LHCN-M2 (cell line): ENCODE data around the gene FRRS1L. TPM values are rescaled to one million over a fixed set of nuclear protein-coding genes. Genes with fewer than 3 reads are reported as not detected.
"Not testable (repeated sequence)": the region's sequence is repeated elsewhere in the genome, so short reads cannot be mapped to it uniquely, and the experiment has no call there.

Experiments used
- DNase-seq: peaks from one replicate; pipeline ENCODE4 v3.0.0-alpha.2; 2012; ENCODE audit warnings: low read depth
- total RNA-seq: library from RNA; depleted of rRNA; stranded (reverse); fragments of >200 nt; gene quantifications from 2 replicates; pipeline ENCODE4 v1.2.3, GENCODE V29; 2014

The FRRS1L gene
- total RNA-seq, 1 experiment from 2014 or later: under 0.01 TPM

- DNase-seq: no peak
These were observed 33.5 kb downstream of the FRRS1L start for GRCh38 chr9:109133533-109133932.

DNA sequence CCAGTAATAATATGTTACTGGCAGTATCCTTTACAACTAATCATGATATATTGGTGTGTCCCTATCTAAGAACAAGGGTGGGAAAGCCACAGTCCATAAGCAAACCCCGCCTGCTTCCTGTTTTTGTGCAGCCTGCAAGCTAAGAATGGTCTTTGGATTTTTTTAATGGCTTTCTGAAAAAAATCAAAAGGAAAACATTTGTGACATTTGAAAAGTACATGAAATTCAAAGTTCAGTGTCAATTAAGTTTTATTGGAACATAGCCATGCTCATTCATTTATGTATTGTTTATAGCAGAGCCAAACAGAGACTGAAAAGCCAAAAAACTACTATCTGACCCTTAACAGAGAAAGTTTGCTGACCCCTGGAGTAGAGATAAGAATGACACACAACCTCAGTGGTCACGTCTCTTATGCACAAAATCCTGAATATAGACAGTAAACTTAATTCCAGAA is 34.5 kb downstream of the FRRS1L start:
- no peak for DNase-seq

- no peak for DNase-seq
These were observed 37.4 kb downstream of the FRRS1L start for GRCh38 chr9:109129470-109130197.

DNA sequence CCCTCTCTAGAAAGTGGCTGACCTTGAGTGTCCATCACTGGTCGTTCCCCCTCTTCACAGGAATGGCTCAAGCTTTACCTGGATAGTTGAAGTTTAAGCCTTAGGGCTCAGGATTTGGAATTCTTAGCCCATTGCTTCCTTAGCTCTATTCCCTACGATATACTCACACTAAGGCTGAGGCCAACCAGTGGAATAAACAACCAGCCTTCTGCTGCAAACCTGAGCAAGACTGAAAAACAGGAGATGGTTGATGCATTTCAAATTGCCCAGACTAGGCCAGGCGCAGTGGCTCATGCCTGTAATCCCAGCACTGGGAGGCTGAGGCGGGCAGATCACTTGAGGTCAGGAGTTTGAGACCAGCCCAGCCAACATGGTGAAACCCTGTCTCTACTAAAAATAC is 40.4 kb downstream of the FRRS1L start:
- DNase-seq: not testable (repeated sequence)

DNA sequence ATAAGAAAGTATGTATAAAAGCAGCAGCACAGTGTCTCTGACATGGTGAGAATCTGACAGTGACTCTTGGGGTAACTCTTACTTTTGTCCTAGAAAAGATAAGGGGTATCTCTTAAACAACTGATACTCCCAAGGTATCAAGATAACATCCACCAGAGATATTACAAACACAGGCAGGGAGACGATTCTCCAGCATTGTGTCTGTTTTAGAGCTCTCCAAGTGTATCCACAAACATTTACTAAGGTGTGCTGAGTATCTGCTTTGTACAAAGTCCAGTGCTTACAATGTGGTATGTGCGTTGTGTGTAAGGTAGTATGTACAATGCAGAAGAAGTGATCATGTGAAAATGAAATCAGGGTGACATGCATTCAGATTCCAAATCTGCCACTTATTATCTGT is 42.9 kb downstream of the FRRS1L start:
- DNase-seq: no peak

- no peak for DNase-seq
These were observed 44.1 kb downstream of the FRRS1L start for GRCh38 chr9:109122726-109123621.

- no peak for DNase-seq
These were observed 45.7 kb downstream of the FRRS1L start for GRCh38 chr9:109121232-109121796.

DNA sequence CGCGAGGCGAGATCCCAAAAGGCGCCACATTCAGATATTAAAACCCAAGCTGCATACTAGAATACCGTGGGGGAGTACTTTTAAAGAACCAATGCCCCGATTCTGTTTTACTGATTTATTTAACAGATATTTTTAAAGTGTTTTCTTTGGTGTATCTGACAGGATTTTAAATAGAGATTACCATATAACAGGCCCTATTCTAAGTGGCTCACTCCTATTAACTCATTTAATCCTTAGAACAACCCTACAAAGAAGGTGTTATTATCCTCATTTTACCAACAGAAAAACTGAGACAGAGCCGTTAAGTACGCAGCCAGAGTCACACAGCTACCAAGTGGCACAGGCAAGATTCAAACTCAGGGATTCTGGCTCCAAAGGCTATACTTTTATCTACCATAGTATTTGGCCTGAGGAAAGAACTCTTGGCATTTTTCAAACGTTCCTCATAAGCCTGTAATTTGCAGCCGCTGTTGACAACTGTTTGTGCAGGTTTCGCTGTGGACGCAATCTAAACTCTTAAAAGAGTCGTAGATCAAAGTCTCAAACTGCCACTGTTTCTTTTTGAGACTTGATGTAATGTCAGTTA is 46.8 kb downstream of the FRRS1L start:
- DNase-seq: no peak

DNA sequence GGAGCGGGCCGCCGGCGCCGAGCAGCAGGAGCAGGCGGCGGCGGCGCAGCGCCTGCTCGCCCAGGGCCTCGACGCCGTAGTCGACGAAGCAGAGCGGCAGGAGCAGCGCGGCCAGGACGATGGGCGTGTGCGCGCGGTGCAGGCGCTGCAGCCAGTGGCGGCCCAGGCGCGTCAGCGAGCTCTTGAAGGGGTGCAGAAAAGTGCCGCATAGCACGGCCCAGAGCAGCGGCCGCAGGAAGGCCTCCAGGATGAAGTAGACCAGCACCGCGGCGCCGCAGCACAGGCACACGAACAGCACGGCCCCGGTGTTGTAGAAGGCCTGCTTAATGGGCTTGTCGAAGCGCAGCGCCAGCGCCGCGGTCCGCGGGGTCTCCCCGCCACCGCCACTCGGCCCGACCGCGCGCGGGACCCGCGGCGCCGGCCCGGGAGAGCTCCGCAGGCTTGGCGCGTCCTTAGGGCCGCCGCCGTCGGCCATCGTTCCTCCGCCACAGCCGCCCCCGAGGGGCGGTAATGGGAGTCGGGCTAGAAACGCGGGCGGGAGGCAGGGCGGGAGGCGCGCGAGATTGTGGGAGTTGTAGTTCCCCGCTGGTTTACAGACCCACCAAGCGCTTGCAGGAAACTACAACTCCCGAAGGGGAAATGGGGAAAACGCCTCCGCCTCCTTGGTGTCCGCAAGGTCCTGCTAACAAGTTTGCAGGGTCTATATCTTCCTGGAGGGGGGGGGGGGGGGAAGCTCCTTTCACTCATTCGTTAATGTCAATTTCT is 47.4 kb downstream of the FRRS1L start, which contains the start of gene TMEM245:
TSS of gene TMEM245 (minus strand) at position 509 of the 765 bp plus-strand sequence. CDS start at position 475, 34 bp downstream.
- peak; percentile 98 for DNase-seq

GRCh38 chr9:109118808-109119438 is 48.1 kb downstream of the FRRS1L start:
- peak; percentile 28 for DNase-seq

DNA sequence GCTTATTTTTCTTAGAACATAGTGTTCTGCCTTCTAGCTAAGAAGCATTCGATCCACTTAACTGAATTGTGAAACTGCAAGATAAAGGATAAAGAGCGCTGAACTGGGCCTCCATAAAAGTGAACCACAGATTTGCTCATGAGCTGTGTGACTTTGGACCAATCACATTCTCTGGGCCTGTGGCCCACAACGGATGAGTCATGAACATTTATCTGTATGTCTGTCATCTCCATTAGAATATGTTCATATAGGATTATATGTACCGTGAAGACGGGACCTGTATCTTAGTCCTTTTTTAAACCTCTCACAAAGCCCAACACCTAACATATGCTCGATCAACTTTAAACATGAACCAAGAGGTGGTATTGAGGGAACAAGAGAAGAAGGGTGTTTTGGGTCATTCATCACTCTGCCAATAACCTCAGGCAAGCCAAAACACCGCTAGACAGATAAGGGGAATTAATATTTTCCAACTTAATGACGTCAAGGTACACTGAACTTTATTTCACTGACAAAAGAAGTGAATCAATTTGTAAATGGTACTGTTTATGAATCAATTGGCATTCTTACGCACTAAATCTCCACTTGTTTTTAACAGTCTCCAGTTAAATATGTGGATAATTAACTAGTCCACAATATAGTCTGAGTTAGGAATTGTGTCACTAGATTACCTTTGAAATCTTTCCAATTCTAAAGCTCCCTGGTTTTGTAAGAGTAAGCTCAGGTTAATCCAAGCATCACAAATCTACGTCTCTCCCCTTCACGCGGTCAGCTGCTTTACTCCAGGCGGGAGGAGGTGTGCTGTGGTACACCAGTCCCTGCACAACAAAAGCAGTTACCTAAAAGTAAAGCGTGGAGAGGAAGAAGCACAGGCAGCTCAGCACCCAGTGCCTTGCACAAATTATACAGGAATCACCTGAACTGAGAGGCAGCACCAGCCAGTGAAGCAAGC is 48.9 kb downstream of the FRRS1L start:
- peak; percentile 70 for DNase-seq

- no peak for DNase-seq
These were observed 51.0 kb downstream of the FRRS1L start for GRCh38 chr9:109115931-109116526.

- peak; percentile 60 for DNase-seq
These were observed 52.4 kb downstream of the FRRS1L start for GRCh38 chr9:109114670-109115069.

GRCh38 chr9:109113892-109114609 is 53.0 kb downstream of the FRRS1L start:
- peak; percentile 8 for DNase-seq

DNA sequence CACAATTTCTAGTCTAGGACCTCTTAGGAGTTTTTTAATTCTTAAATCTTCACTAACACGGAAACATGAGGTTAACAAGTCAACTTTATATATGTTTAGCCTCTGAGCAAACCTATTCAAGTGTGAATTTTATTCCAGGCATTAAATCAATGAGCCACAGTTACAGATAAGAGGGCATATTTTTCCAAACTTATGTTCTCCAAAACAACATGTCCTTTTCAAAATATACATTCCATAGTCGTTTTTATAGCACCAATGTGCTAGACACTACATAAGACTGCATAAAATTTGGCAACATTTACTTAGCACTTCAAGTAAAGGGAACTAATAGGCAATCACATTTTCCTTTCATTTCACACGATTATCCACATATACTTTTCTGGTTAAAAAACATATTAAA is 53.8 kb downstream of the FRRS1L start:
- no peak for DNase-seq

DNA sequence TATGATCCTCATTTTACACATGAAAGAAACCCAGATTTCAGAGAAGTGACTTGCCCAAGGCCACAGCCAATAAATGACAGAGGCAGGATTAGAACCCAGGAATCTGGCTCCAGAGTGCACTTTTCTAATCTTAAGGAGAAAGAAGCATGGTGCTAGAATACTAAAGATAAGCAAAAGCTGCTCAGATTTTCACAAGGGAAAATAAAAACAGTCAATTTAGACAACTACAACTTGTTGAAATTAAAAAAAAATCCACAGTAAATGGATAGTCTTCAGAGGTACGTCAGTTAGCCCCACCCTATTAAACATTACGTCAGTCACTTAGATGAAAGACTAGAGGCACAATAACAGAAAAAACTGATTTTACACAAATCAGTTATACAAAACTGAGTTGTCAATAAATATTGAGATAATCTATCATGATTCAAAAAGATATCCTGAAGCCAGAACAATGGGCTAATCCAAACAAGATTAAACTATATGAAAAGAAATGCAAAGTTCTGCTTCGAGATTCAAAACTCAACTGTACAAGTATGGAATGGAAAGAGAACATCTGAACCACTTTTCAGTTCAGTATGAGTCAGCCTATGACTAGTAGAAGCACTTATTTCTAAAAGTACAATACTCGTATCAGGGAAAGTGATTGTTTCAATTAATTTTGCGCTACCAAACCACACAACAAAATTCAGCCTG is 56.6 kb downstream of the FRRS1L start:
- DNase-seq: peak; percentile 81

DNA sequence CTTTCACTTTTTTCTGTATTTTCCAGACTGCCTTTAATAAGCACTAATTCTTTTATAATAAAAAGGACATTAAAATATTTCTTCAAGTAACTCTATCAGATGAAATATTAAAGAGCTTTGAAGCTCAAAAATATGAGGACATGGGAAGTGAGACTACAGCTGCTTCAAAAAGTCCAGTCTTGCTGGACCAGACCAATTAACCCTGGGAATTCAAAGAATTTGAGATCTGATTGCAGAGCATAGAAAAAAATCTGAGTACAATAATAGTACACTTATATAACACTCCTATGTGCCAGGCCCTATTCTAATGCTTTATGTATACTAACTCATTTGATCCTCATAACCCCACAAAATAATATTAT is 57.1 kb downstream of the FRRS1L start:
- DNase-seq: peak; percentile 41

- DNase-seq: peak; percentile 77
These were observed 58.7 kb downstream of the FRRS1L start for GRCh38 chr9:109108318-109108717.
